ENCODE data around the gene KIAA1328. TPM values are rescaled to one million over a fixed set of nuclear protein-coding genes. Genes with fewer than 3 reads are reported as not detected.

KIAA1328 gene
- total and polyA plus RNA-seq, 9 of the 15 experiments (the other 6 are each of a cell fraction or from before 2014, with no cell fraction given) = 4.0 to 8.6 (median 7.4) TPM

GRCh38 chr18:36947820-36948348 is 119.0 kb downstream of the KIAA1328 start:
- H3K4me3 ChIP-seq = no peak overlapping the region
- WGBS (ENCODE audit: insufficient coverage, low coverage, missing lambda C conversion rate) = 59% methylated on average over 6 of the region's 6 CpGs
- ATAC-seq (no peak), DNase-seq (ENCODE audit: extremely low read depth in 1 of 4, low spot score in 3 of 4) (no peak), FAIRE-seq (no peak)
- no peaks in the 10 kb centered on the region for H3K9me1 ChIP-seq (ENCODE audit: control insufficient read depth, insufficient read depth, low read length)
- H3K4me1 ChIP-seq (replicated peaks in 1 of 2; ENCODE audit: control insufficient read depth in 2 of 2, insufficient read depth in 2 of 2, low read length in 2 of 2) = peaks cover 0 to 4% of the 10 kb centered on the region in 2 experiments; a peak in 1 of 5 replicates
- no peak overlapping the region for H3K4me2 ChIP-seq (ENCODE audit: insufficient read depth, low read length)
- no peak overlapping the region for H3K27ac ChIP-seq (ENCODE audit: extremely low read depth, low read depth, low read length)
- no peak overlapping the region for H3K9ac ChIP-seq (ENCODE audit: insufficient read depth in 1 of 2, low read depth in 2 of 2, low read length in 2 of 2)
- intact Hi-C loops (cut with micrococcal nuclease) (loop anchor here (10.0 kb wide), 2 partner anchors 307 to 347 kb away; no protein-coding TSS in a partner anchor), in situ Hi-C loops (cut with MboI) (loop anchor here (25.0 kb wide), 1 partner anchor 539 kb away; no protein-coding TSS in a partner anchor)
- no peaks in the 10 kb centered on the region for H4K20me1 ChIP-seq (replicated peaks; ENCODE audit: control insufficient read depth, insufficient read depth, low read length)
- no peak overlapping the region for H2AFZ ChIP-seq (ENCODE audit: low read depth, low read length)
- no TSS peak for BruUV-seq (replicated peaks)
- TF ChIP-seq ZNF253 (CRISPR knock-in tag; conservative IDR thresholded peaks at IDR 0.05) (no peak), RNF219 (CRISPR knock-in tag; IDR thresholded peaks at IDR 0.05) (no peak), MECOM (CRISPR knock-in tag; IDR thresholded peaks at IDR 0.05) (no peak), ZNF75A (CRISPR knock-in tag; IDR thresholded peaks at IDR 0.05) (no peak), RBFOX2 (IDR thresholded peaks at IDR 0.05; ENCODE audit: low read depth, low read length) (no peak), RREB1 (CRISPR knock-in tag; IDR thresholded peaks at IDR 0.05) (no peak), DNMT1 (IDR thresholded peaks at IDR 0.05) (no peak), HMGN3 (IDR thresholded peaks at IDR 0.05; ENCODE audit: borderline replicate concordance, extremely low read depth, insufficient read length, low read depth, low read length) (no peak), ETV1 (tag; conservative IDR thresholded peaks at IDR 0.05; ENCODE audit: low read depth) (no peak), PHF20 (IDR thresholded peaks at IDR 0.05; ENCODE audit: partially characterized antibody) (no peak), SMAD2 (IDR thresholded peaks at IDR 0.05; ENCODE audit: low read depth, low read length) (no peak), TFAM (CRISPR knock-in tag; conservative IDR thresholded peaks at IDR 0.05) (no peak), MTA1 (IDR thresholded peaks at IDR 0.05; ENCODE audit: borderline replicate concordance) (no peak), ZNF395 (CRISPR knock-in tag; IDR thresholded peaks at IDR 0.05) (no peak)
- H3K27me3 ChIP-seq (ENCODE audit: control insufficient read depth in 2 of 2, insufficient read depth in 2 of 2, low read length in 2 of 2) = no peaks in the 10 kb centered on the region
- CTCF ChIA-PET (ENCODE audit: low intra/inter-chr PET ratio) = no interaction called here
- no peaks in the 10 kb centered on the region for H3K9me3 ChIP-seq (replicated peaks; ENCODE audit: control insufficient read depth, insufficient read depth, low read depth, low read length)
- POLR2A ChIA-PET = no interaction called here
- no peaks in the 10 kb centered on the region for H3K36me3 ChIP-seq (ENCODE audit: control insufficient read depth, insufficient read depth, low read length)
- no peaks in the 10 kb centered on the region for H3K79me2 ChIP-seq (ENCODE audit: control insufficient read depth, insufficient read depth, low read length)

Measured in K562 (cell line).